ENCODE results near the gene KDM2B.
"Not testable (repeated sequence)": the region's sequence is repeated elsewhere in the genome, so short reads cannot be mapped to it uniquely, and the experiment has no call there.

GRCh38 chr12:121583334-121583661, 2.5 kb upstream of the KDM2B start:
- TF ChIP-seq CTCF, POLR2A, POLR2AphosphoS5 (IDR thresholded peaks at IDR 0.05): not testable (repeated sequence)

Data from prostate gland (tissue), 2 donors.